Measurements from ENCODE around the gene ATG10. TPM values are rescaled to one million over a fixed set of nuclear protein-coding genes. Genes with fewer than 3 reads are reported as not detected.
"Not testable (repeated sequence)": the region's sequence is repeated elsewhere in the genome, so short reads cannot be mapped to it uniquely, and the experiment has no call there.

The ATG10 gene
- polyA plus RNA-seq, 4 donors, result 3.5 to 7.8 (median 5.5) TPM

DNA sequence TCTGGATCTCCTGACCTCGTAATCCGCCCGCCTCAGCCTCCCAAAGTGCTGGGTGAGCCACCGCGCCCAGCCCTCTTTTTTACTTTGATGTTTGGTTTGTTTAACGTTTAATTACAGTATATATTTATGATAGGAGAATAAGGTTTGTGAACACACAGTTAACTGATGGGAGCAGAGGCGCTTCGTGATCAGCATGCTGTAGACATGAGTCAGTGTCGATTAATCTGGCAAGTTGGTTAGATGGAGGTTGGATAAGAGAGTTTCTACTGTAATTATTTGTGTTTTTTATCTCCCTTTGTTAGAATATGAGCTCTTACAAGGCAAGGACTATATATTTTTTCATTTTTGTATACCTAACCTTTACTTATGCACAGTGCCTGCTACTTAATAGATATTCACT lies 14.3 kb downstream of the ATG10 start:
- FAIRE-seq (no peak), DNase-seq (no peak)
- Histone ChIP-seq H3K27me3 (ENCODE audit: control insufficient read depth in 3 of 3, insufficient read depth in 3 of 3, low read length in 3 of 3) (no peaks in the 10 kb centered on the region), H3K27ac (ENCODE audit: low read depth in 1 of 3, low read length in 2 of 3) (no peak overlapping the region), H3K4me3 (ENCODE audit: low read depth in 1 of 3, low read length in 3 of 3) (no peak overlapping the region), H3K9me3 (ENCODE audit: control insufficient read depth in 2 of 2, insufficient read depth in 1 of 2, low read depth in 1 of 2, low read length in 1 of 2) (no peaks in the 10 kb centered on the region), H3K4me1 (ENCODE audit: control insufficient read depth in 3 of 3, insufficient read depth in 2 of 3, low read depth in 1 of 3, low read length in 2 of 3) (peaks cover 0 to 6% (median 0%) of the 10 kb centered on the region in 3 donors), H3K36me3 (ENCODE audit: control insufficient read depth in 3 of 3, insufficient read depth in 2 of 3, low read depth in 1 of 3, low read length in 3 of 3) (peaks cover 0 to 16% (median 0%) of the 10 kb centered on the region in 3 donors)
- WGBS, 3 donors, result 94 to 95% (median 95%) methylated on average over 9 of the region's 9 CpGs

DNA sequence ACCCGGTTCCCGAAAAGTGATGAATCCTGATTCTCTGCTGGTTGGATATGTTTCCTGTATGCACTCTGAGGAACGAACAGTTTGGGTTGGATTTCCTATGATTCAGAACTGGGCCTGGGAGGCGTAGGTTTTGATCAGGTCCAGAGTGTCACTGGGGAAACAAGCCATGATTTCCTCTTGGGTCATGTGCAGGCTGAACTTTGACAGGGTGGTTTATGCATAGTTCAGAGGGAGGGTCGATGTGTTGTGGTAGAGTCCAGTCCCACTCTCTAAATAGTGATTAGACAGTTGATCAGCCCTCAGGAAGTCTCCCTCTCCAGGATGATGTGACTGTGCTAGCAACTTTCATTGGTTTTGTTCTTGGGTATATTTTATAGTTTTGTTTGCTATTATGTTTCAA lies 17.4 kb downstream of the ATG10 start:
- DNase-seq, result peak in 1 of 2 donors; percentile 40
- H3K36me3 ChIP-seq (ENCODE audit: control insufficient read depth in 3 of 3, insufficient read depth in 2 of 3, low read depth in 1 of 3, low read length in 3 of 3), result peaks cover 0 to 20% (median 0%) of the 10 kb centered on the region in 3 donors
- no peak overlapping the region for H3K4me3 ChIP-seq (ENCODE audit: low read depth in 1 of 3, low read length in 3 of 3)
- H3K27ac ChIP-seq (ENCODE audit: low read depth in 1 of 3, low read length in 2 of 3), result no peak overlapping the region
- no peaks in the 10 kb centered on the region for H3K27me3 ChIP-seq (ENCODE audit: control insufficient read depth in 3 of 3, insufficient read depth in 3 of 3, low read length in 3 of 3)
- 79 to 89% (median 86%) methylated on average over 5 of the region's 5 CpGs for WGBS, 3 donors
- H3K4me1 ChIP-seq (ENCODE audit: control insufficient read depth in 3 of 3, insufficient read depth in 2 of 3, low read depth in 1 of 3, low read length in 2 of 3), result peaks cover 0 to 6% (median 0%) of the 10 kb centered on the region in 3 donors
- no peaks in the 10 kb centered on the region for H3K9me3 ChIP-seq (ENCODE audit: control insufficient read depth in 2 of 2, insufficient read depth in 1 of 2, low read depth in 1 of 2, low read length in 1 of 2)
- no peak for FAIRE-seq

- WGBS, 3 donors, result 75 to 90% (median 86%) methylated on average over 1 of the region's 1 CpG
- Histone ChIP-seq H3K4me3 (ENCODE audit: low read depth in 1 of 3, low read length in 3 of 3) (no peak overlapping the region), H3K4me1 (ENCODE audit: control insufficient read depth in 3 of 3, insufficient read depth in 2 of 3, low read depth in 1 of 3, low read length in 2 of 3) (peaks cover 0 to 6% (median 0%) of the 10 kb centered on the region in 3 donors), H3K27me3 (ENCODE audit: control insufficient read depth in 3 of 3, insufficient read depth in 3 of 3, low read length in 3 of 3) (no peaks in the 10 kb centered on the region), H3K27ac (ENCODE audit: low read depth in 1 of 3, low read length in 2 of 3) (no peak overlapping the region), H3K9me3 (ENCODE audit: control insufficient read depth in 2 of 2, insufficient read depth in 1 of 2, low read depth in 1 of 2, low read length in 1 of 2) (peaks cover 0 to 9% of the 10 kb centered on the region in 2 donors), H3K36me3 (ENCODE audit: control insufficient read depth in 3 of 3, insufficient read depth in 2 of 3, low read depth in 1 of 3, low read length in 3 of 3) (peaks cover 0 to 12% (median 2%) of the 10 kb centered on the region in 3 donors)
- DNase-seq, result no peak
- no peak for FAIRE-seq
Observed at GRCh38 chr5:81994679-81995078, 22.9 kb downstream of the ATG10 start.

GRCh38 chr5:81995407-81995806 lies 23.6 kb downstream of the ATG10 start:
- Histone ChIP-seq H3K27ac (ENCODE audit: low read depth in 1 of 3, low read length in 2 of 3) (no peak overlapping the region), H3K4me1 (ENCODE audit: control insufficient read depth in 3 of 3, insufficient read depth in 2 of 3, low read depth in 1 of 3, low read length in 2 of 3) (peaks cover 0 to 3% (median 0%) of the 10 kb centered on the region in 3 donors), H3K27me3 (ENCODE audit: control insufficient read depth in 3 of 3, insufficient read depth in 3 of 3, low read length in 3 of 3) (no peaks in the 10 kb centered on the region), H3K9me3 (ENCODE audit: control insufficient read depth in 2 of 2, insufficient read depth in 1 of 2, low read depth in 1 of 2, low read length in 1 of 2) (peaks cover 0 to 9% of the 10 kb centered on the region in 2 donors), H3K4me3 (ENCODE audit: low read depth in 1 of 3, low read length in 3 of 3) (no peak overlapping the region), H3K36me3 (ENCODE audit: control insufficient read depth in 3 of 3, insufficient read depth in 2 of 3, low read depth in 1 of 3, low read length in 3 of 3) (peaks cover 0 to 12% (median 2%) of the 10 kb centered on the region in 3 donors)
- DNase-seq, result no peak
- 94 to 95% (median 94%) methylated on average over 2 of the region's 2 CpGs for WGBS, 3 donors
- FAIRE-seq, result no peak

DNA sequence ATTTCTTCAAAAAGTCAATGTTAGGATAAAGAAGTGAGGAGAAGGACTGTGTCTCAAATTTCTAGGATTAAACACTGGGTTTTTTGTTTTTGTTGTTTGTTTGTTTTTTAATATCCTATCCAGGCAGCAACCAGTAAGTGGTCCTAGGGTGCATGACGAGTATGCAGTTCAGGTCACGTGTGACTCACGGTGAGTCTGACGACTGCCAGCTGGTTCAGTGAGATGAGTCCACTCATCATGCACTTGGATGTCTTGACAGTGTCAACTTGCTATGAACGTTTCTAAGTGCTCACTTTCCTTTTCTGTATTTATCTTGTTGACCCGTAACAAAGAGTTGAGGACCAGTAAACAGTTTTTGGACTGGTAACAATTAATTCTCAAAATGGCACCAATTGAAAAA lies 32.7 kb downstream of the ATG10 start:
- DNase-seq (no peak), FAIRE-seq (no peak)
- Histone ChIP-seq H3K27ac (ENCODE audit: low read depth in 1 of 3, low read length in 2 of 3) (no peak overlapping the region), H3K36me3 (ENCODE audit: control insufficient read depth in 3 of 3, insufficient read depth in 2 of 3, low read depth in 1 of 3, low read length in 3 of 3) (no peaks in the 10 kb centered on the region), H3K4me3 (ENCODE audit: low read depth in 1 of 3, low read length in 3 of 3) (no peak overlapping the region), H3K9me3 (ENCODE audit: control insufficient read depth in 2 of 2, insufficient read depth in 1 of 2, low read depth in 1 of 2, low read length in 1 of 2) (peaks cover 0 to 3% of the 10 kb centered on the region in 2 donors), H3K4me1 (ENCODE audit: control insufficient read depth in 3 of 3, insufficient read depth in 2 of 3, low read depth in 1 of 3, low read length in 2 of 3) (no peaks in the 10 kb centered on the region), H3K27me3 (ENCODE audit: control insufficient read depth in 3 of 3, insufficient read depth in 3 of 3, low read length in 3 of 3) (no peaks in the 10 kb centered on the region)
- 79 to 91% (median 86%) methylated on average over 6 of the region's 6 CpGs for WGBS, 3 donors

GRCh38 chr5:82009869-82010268 lies 38.0 kb downstream of the ATG10 start:
- H3K4me1 ChIP-seq (ENCODE audit: control insufficient read depth in 3 of 3, insufficient read depth in 2 of 3, low read depth in 1 of 3, low read length in 2 of 3); H3K4me3 ChIP-seq (ENCODE audit: low read depth in 1 of 3, low read length in 3 of 3); DNase-seq; H3K27ac ChIP-seq (ENCODE audit: low read depth in 1 of 3, low read length in 2 of 3); H3K27me3 ChIP-seq (ENCODE audit: control insufficient read depth in 3 of 3, insufficient read depth in 3 of 3, low read length in 3 of 3); FAIRE-seq; H3K36me3 ChIP-seq (ENCODE audit: control insufficient read depth in 3 of 3, insufficient read depth in 2 of 3, low read depth in 1 of 3, low read length in 3 of 3); H3K9me3 ChIP-seq (ENCODE audit: control insufficient read depth in 2 of 2, insufficient read depth in 1 of 2, low read depth in 1 of 2, low read length in 1 of 2): not testable (repeated sequence)
- 99% methylated on average over 12 of the region's 12 CpGs for WGBS, 3 donors

GRCh38 chr5:82010696-82011095 lies 38.9 kb downstream of the ATG10 start:
- no peak for FAIRE-seq
- H3K9me3 ChIP-seq (ENCODE audit: control insufficient read depth in 2 of 2, insufficient read depth in 1 of 2, low read depth in 1 of 2, low read length in 1 of 2), result peaks cover 0 to 3% of the 10 kb centered on the region in 2 donors
- no peak overlapping the region for H3K27ac ChIP-seq (ENCODE audit: low read depth in 1 of 3, low read length in 2 of 3)
- no peak for DNase-seq
- H3K27me3 ChIP-seq (ENCODE audit: control insufficient read depth in 3 of 3, insufficient read depth in 3 of 3, low read length in 3 of 3), result no peaks in the 10 kb centered on the region
- WGBS, 3 donors, result 93 to 97% (median 96%) methylated on average over 2 of the region's 2 CpGs
- no peak overlapping the region for H3K4me3 ChIP-seq (ENCODE audit: low read depth in 1 of 3, low read length in 3 of 3)
- H3K36me3 ChIP-seq (ENCODE audit: control insufficient read depth in 3 of 3, insufficient read depth in 2 of 3, low read depth in 1 of 3, low read length in 3 of 3), result no peaks in the 10 kb centered on the region
- no peaks in the 10 kb centered on the region for H3K4me1 ChIP-seq (ENCODE audit: control insufficient read depth in 3 of 3, insufficient read depth in 2 of 3, low read depth in 1 of 3, low read length in 2 of 3)

DNA sequence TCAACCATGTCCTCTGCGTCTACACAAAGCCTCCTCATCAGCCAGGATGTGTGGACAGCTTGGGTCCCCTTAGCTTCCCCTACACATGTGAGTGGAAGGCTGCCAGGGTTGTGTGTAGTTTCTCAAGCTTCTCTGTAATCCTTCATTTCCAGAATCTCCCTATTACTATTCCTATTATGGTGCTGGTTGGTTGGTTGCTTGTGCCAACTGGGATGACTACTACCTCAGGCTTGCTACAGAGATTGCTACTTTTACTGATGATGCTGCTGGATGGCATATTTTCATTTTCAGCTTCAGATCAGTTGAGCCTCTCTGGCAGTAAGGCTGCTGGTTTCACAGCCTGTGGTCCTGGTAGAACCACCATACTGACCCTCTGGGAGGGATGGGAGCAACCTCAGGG lies 39.9 kb downstream of the ATG10 start:
- no peaks in the 10 kb centered on the region for H3K36me3 ChIP-seq (ENCODE audit: control insufficient read depth in 3 of 3, insufficient read depth in 2 of 3, low read depth in 1 of 3, low read length in 3 of 3)
- no peak overlapping the region for H3K4me3 ChIP-seq (ENCODE audit: low read depth in 1 of 3, low read length in 3 of 3)
- H3K27me3 ChIP-seq (ENCODE audit: control insufficient read depth in 3 of 3, insufficient read depth in 3 of 3, low read length in 3 of 3), result no peaks in the 10 kb centered on the region
- DNase-seq (no peak), FAIRE-seq (no peak)
- no peak overlapping the region for H3K27ac ChIP-seq (ENCODE audit: low read depth in 1 of 3, low read length in 2 of 3)
- H3K9me3 ChIP-seq (ENCODE audit: control insufficient read depth in 2 of 2, insufficient read depth in 1 of 2, low read depth in 1 of 2, low read length in 1 of 2), result peaks cover 0 to 3% of the 10 kb centered on the region in 2 donors
- H3K4me1 ChIP-seq (ENCODE audit: control insufficient read depth in 3 of 3, insufficient read depth in 2 of 3, low read depth in 1 of 3, low read length in 2 of 3), result no peaks in the 10 kb centered on the region
- WGBS, 3 donors, result 92 to 100% (median 95%) methylated on average over 1 of the region's 1 CpG

DNA sequence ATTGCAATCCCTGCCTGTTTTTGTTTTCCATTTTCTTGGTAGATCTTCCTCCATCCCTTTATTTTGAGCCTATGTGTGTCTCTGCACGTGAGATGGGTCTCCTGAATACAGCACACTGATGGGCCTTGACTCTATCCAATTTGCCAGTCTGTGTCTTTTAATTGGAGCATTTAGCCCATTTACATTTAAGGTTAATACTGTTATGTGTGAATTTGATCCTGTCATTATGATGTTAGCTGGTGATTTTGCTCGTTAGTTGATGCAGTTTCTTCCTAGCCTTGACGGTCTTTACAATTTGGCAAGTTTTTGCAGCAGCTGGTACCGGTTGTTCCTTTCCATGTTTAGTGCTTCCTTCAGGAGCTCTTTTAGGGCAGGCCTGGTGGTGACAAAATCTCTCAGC lies 42.8 kb downstream of the ATG10 start:
- H3K27me3 ChIP-seq (ENCODE audit: control insufficient read depth in 3 of 3, insufficient read depth in 3 of 3, low read length in 3 of 3); H3K27ac ChIP-seq (ENCODE audit: low read depth in 1 of 3, low read length in 2 of 3); DNase-seq; H3K4me3 ChIP-seq (ENCODE audit: low read depth in 1 of 3, low read length in 3 of 3); FAIRE-seq; H3K36me3 ChIP-seq (ENCODE audit: control insufficient read depth in 3 of 3, insufficient read depth in 2 of 3, low read depth in 1 of 3, low read length in 3 of 3); H3K4me1 ChIP-seq (ENCODE audit: control insufficient read depth in 3 of 3, insufficient read depth in 2 of 3, low read depth in 1 of 3, low read length in 2 of 3); H3K9me3 ChIP-seq (ENCODE audit: control insufficient read depth in 2 of 2, insufficient read depth in 1 of 2, low read depth in 1 of 2, low read length in 1 of 2): not testable (repeated sequence)
- WGBS, 3 donors, result 95 to 99% (median 97%) methylated on average over 4 of the region's 4 CpGs

Data from small intestine (tissue), 7 donors.